ENCODE data around the gene COL25A1. TPM values are rescaled to one million over a fixed set of nuclear protein-coding genes. Genes with fewer than 3 reads are reported as not detected.

The COL25A1 gene
- total RNA-seq, 1 experiment from 2014 or later, result not detected

GRCh38 chr4:109166126-109166525, 136.3 kb downstream of the COL25A1 start:
- POLR2A ChIA-PET, result no interaction called here

More at GRCh38 chr4:109166126-109166525, 136.3 kb downstream of the COL25A1 start:
- Histone ChIP-seq H3K36me3 (ENCODE audit: control insufficient read depth in 1 of 2, insufficient read depth in 2 of 2, low read length in 2 of 2) (no peaks in the 10 kb centered on the region), H3K4me1 (ENCODE audit: control insufficient read depth in 1 of 2, insufficient read depth in 2 of 2, low read length in 2 of 2) (no peaks in the 10 kb centered on the region), H3K4me3 (replicated peaks in 1 of 2; ENCODE audit: low read depth in 1 of 2, low read length in 2 of 2) (no peak overlapping the region), H3K27ac (ENCODE audit: low read depth, low read length) (no peak overlapping the region), H3K9ac (ENCODE audit: low read length) (no peak overlapping the region), H4K20me1 (ENCODE audit: insufficient read depth) (no peaks in the 10 kb centered on the region; the same call in 1 of the 2 replicates), H2AFZ (ENCODE audit: low read depth, low read length, poor library complexity, severe bottlenecking) (no peak overlapping the region), H3K9me3 (ENCODE audit: control insufficient read depth in 1 of 2, insufficient read depth in 1 of 2, low read depth in 1 of 2, low read length in 2 of 2) (no peaks in the 10 kb centered on the region), H3K27me3 (ENCODE audit: insufficient read depth, low read length) (peaks cover 67% of the 10 kb centered on the region), H3K4me2 (ENCODE audit: low read length) (no peak overlapping the region), H3K9me2 (ENCODE audit: insufficient read depth) (no peaks in the 10 kb centered on the region), H3K79me2 (ENCODE audit: insufficient read depth, low read length) (no peaks in the 10 kb centered on the region)
- intact Hi-C loops (cut with micrococcal nuclease), result no loop called here
- TF ChIP-seq JUND (IDR thresholded peaks at IDR 0.05), result no peak
- TF ChIP-seq YY1 (IDR thresholded peaks at IDR 0.05; ENCODE audit: extremely low read depth, insufficient replicate concordance, low read depth, low read length), result no peak
- no peak for TF ChIP-seq EZH2phosphoT487 (IDR thresholded peaks at IDR 0.05; ENCODE audit: borderline replicate concordance)
- TF ChIP-seq SIN3A (IDR thresholded peaks at IDR 0.05; ENCODE audit: low read depth), result no peak
- no peak for TF ChIP-seq EZH2 (IDR thresholded peaks at IDR 0.05)
- no peak for TF ChIP-seq CEBPB (IDR thresholded peaks at IDR 0.05; ENCODE audit: low read depth)
- no peak for TF ChIP-seq ELF1 (IDR thresholded peaks at IDR 0.05; ENCODE audit: borderline replicate concordance, low read depth)
- TF ChIP-seq SRF (IDR thresholded peaks at IDR 0.05; ENCODE audit: low read depth), result no peak
- no peak for TF ChIP-seq MAX (IDR thresholded peaks at IDR 0.05)
- no peak for TF ChIP-seq ATF3 (IDR thresholded peaks at IDR 0.05)
- TF ChIP-seq FOSL1 (IDR thresholded peaks at IDR 0.05; ENCODE audit: low read depth), result no peak
- TF ChIP-seq ZBTB33 (IDR thresholded peaks at IDR 0.05; ENCODE audit: extremely low read depth, insufficient replicate concordance, low read length), result no peak
- TF ChIP-seq RAD21 (IDR thresholded peaks at IDR 0.05; ENCODE audit: low read depth), result no peak
- no peak for TF ChIP-seq CTCF (IDR thresholded peaks at IDR 0.05 in 2 of 3, conservative IDR thresholded peaks at IDR 0.05 in 1 of 3; ENCODE audit: borderline replicate concordance in 1 of 3, insufficient read depth in 1 of 3, low read depth in 2 of 3, low read length in 2 of 3)
- TF ChIP-seq ZNF274 (IDR thresholded peaks at IDR 0.05; ENCODE audit: low read depth, low read length), result no peak
- DNase-seq (ENCODE audit: low read depth, low spot score), result no peak
- ChIA-PET RAD21 (ENCODE audit: low non-redundant PET in 1 of 2, low total read pairs in 2 of 2, uncharacterized antibody in 2 of 2, unreplicated experiment in 2 of 2) (no interaction called here), CTCF (no interaction called here)
- BruUV-seq (replicated peaks), result no TSS peak
- no peak for ATAC-seq
